Middle frontal gyrus (tissue), 1 donor: Measurements from ENCODE around the gene KRT83.
"Not testable (repeated sequence)": the region's sequence is repeated elsewhere in the genome, so short reads cannot be mapped to it uniquely, and the experiment has no call there.

Experiments
- DNase-seq: peaks from one replicate; pipeline ENCODE4 v3.0.0-alpha.2; 2015; ENCODE audit warnings: low spot score; ENCODE audit errors: extremely low spot score

KRT83 gene

DNA sequence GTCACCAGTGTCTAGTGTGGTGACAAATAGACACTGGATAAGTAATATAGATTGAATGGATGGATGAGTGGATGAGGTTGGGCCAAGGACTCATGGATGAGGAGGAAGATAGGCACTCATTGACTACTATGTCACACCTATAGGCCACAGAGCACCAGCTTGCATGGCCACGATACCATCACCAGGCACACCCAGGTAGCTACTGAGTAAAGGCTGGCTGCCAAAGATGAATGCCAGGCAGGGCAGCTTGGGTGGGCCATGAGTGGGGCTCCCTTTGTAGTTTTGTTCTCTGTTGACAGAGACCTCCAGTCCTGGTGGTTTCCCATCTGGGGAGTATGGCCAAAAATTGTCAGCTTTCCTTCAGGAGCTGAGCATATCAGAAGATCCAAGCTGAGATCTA is 11.2 kb upstream of the KRT83 start:
- no peak for DNase-seq

DNA sequence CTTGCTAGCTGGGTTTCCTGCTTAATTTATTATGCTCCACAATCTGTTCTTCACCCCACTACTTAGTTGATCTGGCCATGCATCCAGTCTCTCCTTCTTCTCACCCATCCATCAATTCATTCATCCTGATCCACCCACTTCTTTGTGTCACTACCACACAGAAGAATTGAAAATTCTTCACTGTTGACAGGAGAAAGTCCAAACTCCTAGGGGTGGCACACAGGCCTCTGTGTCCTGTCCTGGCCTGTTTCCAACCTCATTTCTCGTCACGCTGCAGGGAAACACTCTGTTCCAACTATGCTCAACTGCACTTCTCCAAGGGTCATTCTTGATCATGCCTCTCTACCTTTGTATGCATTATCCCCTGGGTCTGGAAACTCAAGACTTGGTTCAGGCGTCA is 10.6 kb upstream of the KRT83 start:
- no peak for DNase-seq

DNA sequence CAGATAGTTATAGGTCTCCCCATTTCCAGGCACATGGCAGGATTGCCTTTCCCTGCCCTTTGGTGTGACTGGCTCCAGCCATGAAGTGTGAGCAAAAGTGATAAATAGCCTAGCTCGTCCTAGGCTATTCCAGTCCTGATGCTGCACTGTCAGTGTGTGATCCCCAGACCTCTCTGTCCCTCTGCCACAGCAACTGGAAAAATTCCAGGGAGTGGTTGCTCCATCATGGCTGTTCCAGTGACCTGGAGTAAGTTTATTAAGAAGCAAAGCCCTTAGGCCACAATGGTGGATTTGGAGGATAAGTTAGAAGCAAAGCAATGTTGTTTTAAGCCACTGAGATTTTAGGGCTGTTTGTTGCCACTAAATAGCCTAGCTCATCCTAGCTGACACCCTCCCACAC is 9.8 kb upstream of the KRT83 start:
- DNase-seq = no peak

- DNase-seq = no peak
Measured at GRCh38 chr12:52327830-52328500, 6.8 kb upstream of the KRT83 start.

DNA sequence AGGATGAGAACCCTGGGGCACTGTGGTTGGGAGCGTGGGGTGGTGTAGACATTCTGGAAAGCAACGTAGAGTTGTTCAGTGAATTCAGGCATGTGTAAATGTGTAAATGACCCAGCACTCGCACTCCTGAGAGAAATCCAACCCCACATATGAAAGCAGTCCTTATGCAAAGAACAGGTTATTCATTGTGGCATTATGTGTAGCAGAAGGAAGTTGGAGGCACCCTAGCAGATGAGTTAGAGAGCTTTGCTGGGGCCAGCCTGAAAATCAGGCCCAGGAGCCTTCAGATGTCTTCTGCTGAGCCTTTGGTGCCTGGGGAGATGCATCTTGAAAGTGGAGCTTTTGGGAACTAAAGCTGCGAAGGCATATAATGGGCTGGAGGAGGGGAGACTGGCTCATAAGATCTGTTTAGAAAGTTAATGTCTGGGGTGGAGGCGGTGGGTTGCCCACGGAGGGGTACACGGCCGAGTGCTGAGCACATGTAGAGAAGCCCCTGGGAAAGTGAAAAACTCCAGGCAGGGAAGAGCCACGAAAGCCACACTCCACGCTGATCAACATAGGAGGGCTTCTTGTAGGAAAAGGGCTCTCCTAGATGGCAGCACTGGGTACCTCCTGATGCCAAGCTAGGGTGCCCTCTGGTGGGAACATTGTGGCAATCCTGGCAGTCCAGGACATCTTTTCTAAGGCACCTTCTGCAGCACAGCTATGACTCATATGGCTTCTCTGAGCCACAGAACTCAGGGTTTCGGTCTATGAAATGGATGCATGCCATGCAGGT is 6.0 kb upstream of the KRT83 start:
- peak; percentile 65 for DNase-seq

DNA sequence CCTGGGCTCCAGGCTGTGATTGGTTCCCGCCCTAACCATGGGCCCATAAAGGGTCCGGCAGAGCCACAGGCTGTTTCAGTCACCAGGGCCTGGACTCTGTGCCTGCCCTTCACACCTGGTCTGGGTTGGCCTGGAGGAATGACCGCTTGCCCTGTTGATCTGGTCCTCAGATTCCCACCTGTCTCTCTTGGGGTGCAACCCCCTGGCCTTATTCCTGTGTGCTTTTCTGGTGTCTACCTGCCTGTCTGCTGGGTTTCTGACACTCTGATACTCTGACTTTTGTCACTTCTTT is 2.9 kb upstream of the KRT83 start:
- DNase-seq = no peak

- DNase-seq = no peak
Measured at GRCh38 chr12:52323416-52324152, 2.4 kb upstream of the KRT83 start.

- DNase-seq = no peak
Measured at GRCh38 chr12:52323001-52323400, 1.8 kb upstream of the KRT83 start.

- no peak for DNase-seq
Measured at GRCh38 chr12:52322069-52322468, 871 bp upstream of the KRT83 start.

DNA sequence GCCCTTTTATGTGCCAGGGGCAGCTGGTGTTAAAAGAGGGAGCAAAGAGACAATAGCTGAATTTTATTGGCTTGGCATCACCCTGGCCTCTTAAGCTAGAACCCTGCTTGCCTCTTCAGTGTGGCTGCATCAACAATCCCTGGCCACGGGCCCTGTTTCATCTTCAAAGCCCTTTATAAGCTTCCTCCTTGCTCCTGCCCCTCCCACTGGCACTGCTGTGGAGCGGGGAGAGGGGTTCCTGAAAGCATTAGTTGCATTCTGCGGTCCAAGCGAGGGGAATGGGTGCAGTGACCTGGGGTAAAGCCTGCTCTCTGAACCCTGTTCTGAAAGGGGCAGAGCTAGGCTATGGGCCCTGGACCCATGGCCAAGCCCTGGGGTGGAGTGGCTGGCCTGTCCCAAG is 220 bp upstream of the KRT83 start:
- DNase-seq = no peak

DNA sequence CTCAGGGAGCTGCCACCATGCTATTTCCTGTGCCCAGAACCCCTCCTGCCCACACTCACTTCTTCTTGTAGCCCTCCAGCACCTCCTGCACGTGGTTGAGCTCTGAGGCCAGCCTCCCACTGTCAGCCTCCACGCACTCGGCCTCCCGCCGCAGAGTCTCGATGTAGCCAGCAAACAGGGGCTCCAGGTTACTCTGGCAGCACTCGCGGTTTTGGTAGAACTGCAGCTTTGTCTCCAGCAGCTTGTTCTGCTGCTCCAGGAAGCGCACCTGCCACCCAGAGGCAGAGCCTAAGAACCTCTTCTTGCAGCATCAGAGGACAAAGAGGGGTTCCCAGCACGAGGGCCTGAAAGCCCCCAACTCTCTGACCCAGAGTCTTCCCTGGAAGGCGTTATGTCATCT is 2.1 kb downstream of the KRT83 start:
- DNase-seq = no peak

GRCh38 chr12:52318241-52318990 is 2.8 kb downstream of the KRT83 start:
- DNase-seq = no peak

DNA sequence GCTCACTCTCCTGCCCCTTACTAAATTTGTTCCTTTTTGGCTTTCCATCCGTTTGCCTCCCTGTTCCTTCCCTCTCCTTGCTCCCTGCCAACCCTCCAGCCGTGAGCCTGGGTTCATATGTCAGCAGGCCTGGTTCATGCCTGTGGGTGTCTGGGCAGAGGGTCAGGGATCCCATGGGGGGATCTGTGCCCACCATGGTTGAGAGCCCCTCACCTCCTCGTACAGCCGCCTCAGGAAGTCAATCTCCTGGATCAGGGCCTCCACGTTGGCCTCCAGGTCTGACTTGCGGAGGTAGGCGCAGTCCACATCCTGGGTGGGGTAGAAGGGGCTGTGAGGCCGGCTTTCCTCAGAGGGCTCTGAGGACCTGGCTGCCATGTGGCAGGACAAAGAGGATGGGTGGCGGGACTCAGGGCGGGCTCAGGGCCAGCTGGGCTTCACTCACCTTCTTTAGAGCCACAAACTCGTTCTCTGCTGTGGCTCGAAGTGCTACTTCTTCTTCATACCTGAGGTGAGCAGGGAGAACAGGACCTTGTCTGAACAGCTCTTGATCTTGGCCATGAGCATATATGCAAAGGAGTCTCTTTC is 3.6 kb downstream of the KRT83 start:
- no peak for DNase-seq

GRCh38 chr12:52316701-52317100 is 4.5 kb downstream of the KRT83 start:
- no peak for DNase-seq

- no peak for DNase-seq
Measured at GRCh38 chr12:52316290-52316689, 4.9 kb downstream of the KRT83 start.

- not testable (repeated sequence) for DNase-seq
Measured at GRCh38 chr12:52315721-52316120, 5.5 kb downstream of the KRT83 start.

DNA sequence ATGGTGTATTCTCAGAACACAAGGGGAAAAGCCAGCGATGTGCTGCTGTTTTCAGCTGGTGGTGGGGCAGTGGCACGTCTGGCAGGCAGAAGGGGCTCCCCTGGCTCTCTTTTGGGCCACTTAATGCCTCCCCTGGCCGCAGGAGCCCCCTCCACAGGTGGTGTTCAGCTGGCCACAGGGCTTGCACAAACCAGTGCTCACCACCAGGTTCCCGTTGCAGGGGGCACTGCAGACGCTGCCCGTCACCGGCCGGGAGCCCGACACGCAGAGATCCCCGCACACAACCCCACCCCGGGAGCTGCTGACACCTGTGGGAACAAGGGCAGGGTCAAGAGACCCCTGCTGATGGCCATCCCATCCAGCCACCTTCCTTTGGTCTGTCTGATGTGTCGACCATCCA is 6.7 kb downstream of the KRT83 start:
- DNase-seq = no peak

GRCh38 chr12:52313926-52314325 is 7.3 kb downstream of the KRT83 start:
- DNase-seq = no peak

- DNase-seq = no peak
Measured at GRCh38 chr12:52313461-52313860, 7.7 kb downstream of the KRT83 start.

DNA sequence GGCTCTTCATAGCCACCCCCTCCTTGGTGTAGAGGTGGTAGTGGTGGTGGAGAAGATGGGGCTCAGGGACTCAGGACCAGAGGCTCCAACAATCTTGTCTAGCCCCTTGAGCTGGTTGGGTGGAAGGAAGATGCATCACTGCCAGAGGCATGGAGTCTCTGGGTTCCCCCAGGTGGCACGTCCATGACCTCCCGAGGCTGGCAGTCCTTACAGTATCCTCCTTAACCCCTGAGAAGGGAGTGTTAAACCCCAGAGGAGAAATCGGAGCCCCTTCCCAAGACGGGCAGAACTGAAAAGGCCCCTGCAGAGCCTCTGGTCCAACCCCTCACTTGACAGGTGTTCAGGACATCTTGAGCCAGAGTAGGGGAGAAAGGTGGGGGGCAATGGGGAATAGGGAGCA is 9.1 kb downstream of the KRT83 start:
- DNase-seq = no peak

- DNase-seq = no peak
Measured at GRCh38 chr12:52311285-52311648, 9.9 kb downstream of the KRT83 start.
